NCI-H2029 (cell line): Measurements from ENCODE around the gene BRCA2.

Experiments used
- DNase-seq: peaks from one replicate; lab custom pipeline; 2025; lab: John Stamatoyannopoulos, UW

Gene BRCA2

DNA sequence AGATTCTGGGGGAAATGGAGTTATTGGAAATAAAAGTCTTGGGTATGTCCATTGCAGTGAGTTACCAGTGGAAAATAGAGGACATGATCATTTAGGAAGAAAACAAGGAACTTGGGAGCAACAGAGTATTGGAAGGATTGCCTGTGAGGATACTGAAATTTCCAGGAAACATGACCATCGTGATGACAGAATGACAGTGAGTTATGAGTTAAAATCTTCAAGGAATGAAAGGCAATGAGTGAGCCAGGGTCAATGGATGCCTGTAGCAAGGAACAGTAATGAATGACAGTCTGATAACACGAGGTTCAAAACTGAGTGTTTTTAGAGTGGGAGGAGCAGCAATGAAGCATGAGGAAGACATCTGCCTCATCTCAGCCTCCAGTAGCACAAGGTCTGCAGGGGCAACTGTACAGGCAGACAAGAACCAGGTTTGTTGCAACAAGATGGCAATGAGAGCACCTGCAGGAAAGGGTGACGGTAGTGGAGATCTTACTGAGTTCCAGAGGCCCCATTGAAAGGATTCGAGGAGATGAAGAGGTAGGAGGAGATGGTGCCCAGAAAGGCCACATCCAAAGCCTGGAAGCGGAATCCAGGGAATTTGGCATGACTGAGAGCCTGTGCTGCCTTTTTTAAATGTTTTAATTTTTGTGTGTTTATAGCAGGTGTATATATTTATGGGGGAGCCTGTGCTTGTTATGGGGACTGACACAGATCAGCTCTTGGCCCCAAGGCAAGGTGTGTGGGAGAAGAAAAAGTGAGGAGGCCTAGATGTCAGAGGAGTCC is 68.7 kb downstream of the BRCA2 start:
- no peak for DNase-seq

DNA sequence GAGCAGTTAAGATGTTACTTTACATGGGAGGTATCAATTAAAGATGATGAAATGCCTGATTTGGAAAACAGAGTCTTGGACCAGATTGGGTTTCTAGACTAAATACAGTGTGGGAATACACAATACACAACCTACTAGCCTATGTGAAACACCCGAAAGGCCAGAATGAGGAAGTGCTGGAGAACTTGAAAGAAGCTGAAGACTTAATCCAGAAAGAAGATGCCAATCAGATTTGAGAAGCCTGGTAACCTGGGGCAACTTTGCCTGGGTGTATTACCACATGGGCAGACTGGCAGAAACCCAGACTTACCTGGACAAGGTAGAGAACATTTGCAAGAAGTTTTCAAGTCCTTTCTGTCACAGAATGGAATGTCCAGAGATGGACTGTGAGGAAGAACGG is 69.4 kb downstream of the BRCA2 start:
- no peak for DNase-seq

DNA sequence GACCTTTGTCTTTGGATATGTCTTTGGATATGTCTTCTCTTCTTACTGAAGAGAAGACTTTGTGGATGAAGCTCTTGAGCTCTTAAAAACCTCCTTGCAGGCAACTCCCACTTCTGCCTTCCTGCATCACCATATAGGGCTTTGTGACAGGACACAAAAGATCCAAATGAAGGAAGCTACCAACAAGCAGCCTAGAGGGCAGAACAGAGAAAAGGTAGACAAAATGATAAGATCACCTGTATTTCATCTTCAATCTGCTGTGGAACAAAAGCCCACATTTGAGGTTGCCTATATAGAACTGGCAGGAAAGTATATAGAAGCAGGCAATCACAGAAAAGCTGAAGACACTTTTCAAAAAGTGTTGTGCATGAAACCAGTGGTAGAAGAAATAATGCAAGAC is 70.1 kb downstream of the BRCA2 start:
- DNase-seq: no peak

DNA sequence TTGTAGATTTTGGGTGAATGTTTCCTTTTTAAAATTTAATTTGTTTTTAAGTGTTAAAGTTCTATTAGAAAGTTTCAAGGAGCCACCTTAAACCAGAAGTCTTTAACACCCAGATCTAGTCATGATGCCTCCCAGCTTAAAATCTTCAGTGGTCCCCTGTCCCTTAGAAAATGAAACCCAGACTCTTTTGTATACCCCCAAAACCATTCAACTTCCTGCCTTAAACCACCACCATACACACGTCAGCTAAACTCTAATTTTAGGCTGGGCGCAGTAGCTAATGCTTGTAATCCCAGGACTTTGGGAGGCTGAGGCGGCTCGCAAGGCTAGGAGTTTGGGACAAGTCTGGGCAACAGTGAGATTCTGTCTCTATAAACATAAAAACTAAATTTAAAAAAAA is 74.7 kb downstream of the BRCA2 start:
- DNase-seq: no peak

DNA sequence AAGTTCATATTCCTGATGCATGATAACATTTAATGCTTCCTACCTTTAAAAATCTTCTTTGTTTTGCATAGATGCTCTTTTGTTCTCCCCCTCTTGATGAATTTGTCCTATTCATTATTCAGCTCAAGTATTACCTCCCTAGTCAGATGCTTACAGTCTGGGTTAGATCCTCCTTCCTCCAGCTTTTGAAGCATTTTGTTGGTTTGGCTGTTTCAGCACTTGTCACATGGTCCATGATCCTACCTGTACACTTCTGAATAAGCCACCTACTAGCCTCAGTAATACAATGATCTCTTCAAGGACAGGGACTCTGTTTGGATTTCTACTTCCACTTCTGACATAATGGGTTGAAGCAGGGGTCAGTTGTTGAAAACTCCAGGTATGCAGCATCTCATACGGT is 75.2 kb downstream of the BRCA2 start:
- DNase-seq: no peak

DNA sequence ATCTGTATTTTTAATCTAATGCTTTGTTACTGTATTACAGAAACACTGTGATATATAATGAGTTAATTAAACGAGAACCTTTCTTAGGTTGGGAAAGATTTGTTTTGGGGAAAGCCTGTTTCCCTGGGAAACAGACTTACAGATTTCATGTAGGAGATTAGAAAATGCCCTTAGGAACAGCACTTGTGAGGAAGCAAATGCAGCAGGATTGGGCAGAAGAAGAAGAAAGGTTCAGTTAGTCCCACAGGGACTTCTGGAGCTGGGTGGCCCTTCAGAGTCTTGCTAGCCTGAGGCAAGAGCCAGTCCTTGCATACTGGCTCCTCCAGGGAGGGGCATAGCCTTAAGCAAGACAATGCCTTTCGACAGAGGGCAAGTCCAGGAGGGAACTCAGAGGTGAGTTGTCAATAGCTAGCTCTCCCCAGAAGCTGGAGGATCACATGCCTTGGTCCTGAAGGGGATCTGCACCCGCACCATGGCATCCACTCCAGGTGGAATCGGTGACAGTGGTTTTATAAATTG is 75.9 kb downstream of the BRCA2 start:
- no peak for DNase-seq

DNA sequence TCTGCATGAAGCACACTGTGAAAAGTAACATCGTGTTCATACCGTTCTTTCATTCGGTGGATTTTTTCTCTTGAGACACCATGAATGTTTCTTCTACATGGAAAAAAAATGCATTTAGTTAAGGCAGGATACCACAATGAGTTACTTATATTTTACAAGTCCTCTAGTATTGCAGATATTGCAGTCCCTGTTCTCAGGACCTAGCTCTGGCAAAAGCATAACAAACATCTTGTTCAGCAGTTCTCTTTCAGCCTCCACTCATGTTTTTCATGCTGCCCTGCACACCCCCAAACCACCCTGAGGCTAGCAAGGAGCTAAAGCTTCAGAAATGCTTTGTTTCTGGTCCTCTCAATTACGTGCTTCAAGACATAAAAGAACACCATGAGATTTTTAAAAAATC is 87.8 kb downstream of the BRCA2 start:
- no peak for DNase-seq

DNA sequence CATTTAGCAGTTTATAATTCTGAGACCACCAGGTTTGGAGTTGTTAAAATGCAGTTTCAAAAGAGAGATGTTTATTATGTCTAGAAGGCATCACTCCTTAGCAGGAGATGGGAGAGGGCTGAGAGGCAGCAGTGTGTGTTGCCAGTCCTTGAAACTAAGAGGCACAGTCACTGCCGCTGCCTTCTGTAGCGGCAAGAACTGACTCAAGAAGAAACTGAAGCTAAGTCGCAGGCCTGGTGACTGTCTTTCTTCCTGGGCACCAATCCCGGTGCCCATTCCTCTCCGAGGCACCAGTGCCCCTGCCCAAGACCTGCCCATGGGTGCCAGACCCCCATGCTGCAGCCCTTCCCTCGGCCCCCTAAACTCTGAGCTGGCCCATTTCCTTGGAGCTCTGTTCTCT is 92.5 kb downstream of the BRCA2 start:
- no peak for DNase-seq

DNA sequence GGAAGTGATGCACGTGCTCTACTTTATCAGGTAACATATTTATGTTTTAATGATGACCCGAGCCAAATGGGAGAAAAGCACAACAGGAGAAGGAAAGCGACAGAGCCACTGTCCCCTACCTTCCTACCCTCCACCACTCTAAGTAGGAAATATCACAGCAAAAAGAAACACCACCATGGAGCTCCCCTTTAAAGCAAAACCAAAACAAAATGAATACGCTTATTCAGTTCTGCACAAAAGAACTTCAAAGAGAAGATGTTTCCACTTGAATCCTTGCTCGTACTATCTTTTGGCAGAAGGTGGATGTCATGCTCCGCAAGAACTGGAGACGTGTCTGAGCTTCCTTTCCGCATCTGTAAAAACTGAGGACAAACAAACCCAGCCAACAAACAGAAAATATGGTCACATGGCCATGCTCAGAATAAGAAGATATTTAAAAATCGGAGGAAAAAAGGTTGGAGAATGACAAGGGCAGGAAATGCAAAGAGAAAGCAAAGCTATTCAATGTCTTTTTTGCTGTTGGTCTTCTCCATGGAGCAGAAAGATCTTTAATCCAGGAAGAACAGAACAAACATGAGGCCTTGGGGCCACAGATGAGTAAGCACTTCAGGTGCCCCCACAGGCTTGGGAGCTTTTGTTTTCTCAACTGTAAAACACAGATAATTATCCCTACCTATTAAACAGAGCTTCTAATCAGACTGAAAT is 93.1 kb downstream of the BRCA2 start:
- no peak for DNase-seq

DNA sequence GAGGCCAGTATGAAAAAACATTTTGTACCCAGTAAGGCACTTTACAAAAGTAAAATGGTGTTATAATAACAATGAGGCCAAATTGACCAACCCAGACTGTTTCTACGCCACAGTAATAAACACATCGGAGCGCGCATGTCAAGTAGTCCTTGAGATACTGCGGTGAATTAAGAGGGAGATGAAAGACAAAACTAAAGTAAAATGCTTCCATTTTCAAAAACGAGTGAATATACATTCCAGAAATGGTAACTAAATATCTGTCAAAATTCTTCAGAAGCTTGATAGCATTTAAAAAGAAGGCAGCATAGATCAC is 93.6 kb downstream of the BRCA2 start:
- peak; percentile 37 for DNase-seq

DNA sequence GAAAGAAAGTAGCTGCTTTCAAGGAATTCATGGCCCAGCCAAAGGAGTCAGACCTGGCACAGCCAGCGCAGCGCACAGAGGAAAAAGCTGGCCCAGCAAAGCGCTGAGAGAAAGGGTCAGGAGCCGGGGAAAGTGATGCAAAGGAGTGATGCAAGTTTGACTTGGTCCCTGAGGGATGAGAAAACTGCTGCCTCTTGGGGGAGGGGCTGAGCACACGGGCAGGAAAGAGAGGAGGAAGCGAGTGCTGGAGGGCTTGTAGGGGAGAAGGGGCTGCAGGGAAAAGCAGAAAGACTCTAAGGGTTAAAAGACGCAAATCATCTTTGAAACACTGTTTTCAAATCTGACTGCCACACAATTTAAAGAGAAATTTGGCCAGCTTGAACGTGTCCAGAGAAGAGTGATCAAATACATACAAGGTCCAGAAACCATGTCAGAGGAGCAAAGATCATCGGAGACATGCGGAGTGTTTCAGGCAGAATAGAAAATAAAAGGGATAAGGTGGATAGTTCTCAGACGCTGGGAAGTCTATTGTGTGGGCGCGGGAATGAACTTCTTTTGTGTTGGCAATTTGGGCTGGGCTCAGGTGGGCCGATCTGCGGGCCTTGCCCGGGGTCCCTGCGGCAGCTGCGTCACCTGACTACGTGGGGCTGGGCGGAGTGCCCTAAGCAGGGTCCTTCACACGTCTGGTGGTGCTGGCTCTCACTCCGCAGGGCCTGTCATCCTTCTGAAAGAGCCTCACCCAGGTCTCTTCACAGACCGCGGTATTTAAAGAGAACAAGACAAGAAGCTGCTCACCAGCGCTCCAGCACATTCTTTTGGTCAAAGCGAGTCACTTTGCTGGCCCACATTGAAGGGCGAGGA is 94.5 kb downstream of the BRCA2 start:
- peak; percentile 11 for DNase-seq

DNA sequence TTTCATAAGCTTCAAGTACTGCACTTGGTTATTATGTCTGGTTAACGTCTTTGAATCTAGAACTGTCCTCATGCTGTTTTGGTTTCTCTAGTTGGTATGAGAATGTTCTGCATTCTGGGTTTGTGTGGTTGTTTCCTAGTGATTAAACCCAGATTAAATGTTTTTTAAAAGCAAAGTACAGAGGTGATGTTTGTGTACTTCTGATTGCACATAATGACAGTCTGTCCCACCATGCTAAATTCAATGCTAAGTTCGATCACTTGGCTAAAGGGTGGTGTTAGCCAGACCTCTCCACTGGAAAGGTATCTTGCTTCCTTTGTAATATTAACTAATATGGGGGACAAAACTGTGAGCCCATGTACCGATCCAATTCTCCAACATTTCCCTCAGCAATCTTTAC is 98.0 kb downstream of the BRCA2 start:
- DNase-seq: no peak

DNA sequence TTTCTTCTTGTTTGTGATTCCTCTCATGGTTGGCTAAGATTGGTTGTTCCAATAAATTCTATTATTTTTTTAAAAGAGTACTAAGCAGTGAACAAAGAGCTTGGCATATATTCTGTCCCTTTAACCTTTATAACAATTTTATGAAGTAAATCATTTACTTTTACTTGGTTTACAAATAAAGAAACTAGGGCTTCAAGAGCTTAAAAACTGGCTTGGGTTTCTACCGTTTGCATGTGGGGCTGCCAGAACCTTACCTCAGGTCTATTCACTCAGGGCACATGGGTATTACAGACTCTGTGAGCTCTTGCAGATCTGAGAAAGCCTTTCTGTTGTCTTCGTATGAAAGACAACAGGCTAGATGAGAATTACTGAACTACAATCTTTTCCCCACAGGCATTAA is 99.3 kb downstream of the BRCA2 start:
- no peak for DNase-seq

DNA sequence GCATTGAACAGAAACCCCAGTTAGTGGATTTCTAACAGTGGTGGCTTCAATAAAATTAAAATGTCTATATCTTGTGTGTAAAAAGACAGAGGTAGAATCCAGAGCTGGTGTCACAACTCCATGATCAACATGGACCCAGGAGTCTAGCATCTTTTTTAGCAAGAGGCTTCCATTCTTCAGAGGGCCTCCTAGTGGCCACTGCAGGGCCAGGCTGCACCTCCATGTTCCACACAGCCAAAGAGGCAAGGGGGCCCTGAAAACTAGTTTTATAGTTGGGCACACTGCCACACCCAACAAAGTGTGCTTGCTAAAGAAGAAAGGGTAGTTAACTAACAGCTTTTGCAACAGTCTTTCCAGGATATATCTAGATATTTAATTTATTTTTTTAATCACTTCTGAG is 99.7 kb downstream of the BRCA2 start:
- no peak for DNase-seq

DNA sequence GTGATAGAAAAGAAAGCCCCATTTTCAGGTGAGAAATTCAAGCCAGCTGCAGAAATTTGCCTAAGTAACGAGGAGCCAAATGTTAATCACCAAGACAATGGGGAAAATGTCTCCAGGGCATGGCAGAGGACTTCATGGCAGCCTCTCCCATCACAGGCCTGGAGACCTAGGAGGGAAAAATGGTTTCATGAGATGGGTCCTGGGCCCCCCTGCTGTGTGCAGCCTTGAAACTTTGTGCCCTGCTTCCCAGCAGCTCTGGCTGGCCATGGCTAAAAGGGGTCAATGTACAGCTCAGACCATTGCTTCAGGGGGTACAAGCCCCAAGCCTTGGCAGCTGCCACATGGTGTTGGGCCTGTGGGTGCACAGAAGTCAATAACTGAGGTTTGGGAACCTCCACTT is 102.7 kb downstream of the BRCA2 start:
- no peak for DNase-seq

DNA sequence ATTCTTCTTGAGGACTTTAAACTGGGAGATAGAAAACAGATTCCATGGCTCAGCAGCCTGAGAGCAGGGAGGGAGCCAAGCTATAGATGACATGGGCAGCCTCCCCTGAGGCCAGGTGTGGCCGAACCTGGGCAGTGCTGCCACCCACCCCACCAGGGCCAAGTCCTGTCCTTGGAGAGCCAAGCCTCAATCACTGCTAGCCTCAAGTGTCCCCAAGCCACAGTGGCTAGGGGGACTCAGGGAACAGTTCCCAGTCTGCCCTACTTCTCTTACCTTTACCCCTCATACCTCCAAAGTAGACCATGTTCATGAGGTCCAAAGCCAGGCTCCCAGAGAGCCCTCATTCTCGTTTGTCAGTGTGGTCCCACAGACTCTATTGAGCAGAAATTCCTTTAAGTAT is 104.6 kb downstream of the BRCA2 start:
- no peak for DNase-seq

DNA sequence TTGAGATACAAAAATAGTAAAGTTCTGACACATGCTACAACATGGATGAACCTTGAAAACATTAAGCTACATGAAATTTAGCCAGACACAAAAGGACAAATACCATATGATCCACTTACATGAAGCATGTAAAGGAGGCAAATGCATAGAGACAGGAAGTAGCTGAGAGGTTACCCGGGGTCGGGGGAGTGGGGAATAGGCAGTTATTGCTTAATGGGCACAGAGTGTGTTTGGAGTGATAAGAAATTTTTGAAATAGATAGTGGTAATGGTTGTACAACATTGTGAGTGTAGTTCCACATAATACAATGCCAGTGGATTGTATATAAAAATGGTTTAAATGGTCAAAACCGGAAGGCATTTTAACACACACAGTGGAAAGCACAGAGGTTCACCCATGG is 108.3 kb downstream of the BRCA2 start:
- DNase-seq: no peak

DNA sequence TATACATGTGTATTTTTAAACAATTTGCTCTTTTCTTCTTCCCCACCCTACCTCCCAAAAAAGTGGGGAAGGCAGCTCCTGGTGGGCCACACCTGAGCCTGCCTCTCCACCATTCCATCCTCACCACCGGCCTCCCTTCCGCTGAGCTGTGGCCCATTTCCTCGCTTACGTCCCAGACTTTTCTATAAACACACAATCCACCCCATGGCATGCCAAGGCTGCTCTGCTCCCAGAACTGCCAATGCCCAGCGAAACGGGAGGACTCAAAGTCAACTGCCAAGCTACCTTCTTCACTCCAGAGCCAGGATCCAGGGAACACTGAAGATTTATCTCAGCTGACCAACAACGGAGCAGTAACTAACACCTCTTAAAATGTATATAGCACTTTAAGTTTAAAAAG is 109.8 kb downstream of the BRCA2 start:
- DNase-seq: no peak

DNA sequence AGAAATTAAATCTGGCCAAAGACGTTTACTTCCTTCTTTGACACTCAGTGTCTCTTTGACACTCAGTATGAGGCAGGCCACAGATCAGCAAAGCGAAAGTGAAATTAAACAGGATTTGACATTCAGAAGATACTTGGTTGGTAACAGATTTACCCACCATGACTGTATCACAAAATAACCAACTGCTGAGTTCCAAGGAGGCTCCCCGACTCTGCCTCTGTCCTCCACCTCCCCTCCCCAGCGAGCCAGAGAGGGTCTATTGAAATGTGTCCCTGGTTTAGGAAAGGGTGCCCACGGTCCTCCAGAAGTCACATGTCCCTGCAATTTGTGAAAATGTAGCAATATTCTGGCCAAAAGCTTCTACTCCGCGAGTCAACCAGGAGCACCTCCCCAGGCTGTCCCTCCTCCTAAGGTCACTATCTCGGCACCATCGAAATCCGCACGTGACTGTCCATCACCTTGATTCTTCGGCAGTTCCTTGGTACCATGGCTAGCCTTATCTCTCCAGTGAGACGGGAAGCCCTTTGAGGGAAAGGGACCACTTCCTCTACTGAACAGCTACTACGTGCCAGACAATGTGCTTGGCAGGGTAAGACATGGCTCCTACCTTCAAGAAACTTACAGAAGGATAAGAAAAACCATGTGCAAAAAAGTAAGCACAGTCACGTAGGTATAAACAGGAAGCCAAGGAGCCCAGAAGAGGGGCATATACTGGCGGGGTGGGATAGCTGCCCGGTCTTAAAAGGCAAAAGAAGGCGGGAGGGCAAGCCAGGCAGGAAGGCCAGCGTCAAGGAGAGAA is 111.1 kb downstream of the BRCA2 start:
- no peak for DNase-seq

DNA sequence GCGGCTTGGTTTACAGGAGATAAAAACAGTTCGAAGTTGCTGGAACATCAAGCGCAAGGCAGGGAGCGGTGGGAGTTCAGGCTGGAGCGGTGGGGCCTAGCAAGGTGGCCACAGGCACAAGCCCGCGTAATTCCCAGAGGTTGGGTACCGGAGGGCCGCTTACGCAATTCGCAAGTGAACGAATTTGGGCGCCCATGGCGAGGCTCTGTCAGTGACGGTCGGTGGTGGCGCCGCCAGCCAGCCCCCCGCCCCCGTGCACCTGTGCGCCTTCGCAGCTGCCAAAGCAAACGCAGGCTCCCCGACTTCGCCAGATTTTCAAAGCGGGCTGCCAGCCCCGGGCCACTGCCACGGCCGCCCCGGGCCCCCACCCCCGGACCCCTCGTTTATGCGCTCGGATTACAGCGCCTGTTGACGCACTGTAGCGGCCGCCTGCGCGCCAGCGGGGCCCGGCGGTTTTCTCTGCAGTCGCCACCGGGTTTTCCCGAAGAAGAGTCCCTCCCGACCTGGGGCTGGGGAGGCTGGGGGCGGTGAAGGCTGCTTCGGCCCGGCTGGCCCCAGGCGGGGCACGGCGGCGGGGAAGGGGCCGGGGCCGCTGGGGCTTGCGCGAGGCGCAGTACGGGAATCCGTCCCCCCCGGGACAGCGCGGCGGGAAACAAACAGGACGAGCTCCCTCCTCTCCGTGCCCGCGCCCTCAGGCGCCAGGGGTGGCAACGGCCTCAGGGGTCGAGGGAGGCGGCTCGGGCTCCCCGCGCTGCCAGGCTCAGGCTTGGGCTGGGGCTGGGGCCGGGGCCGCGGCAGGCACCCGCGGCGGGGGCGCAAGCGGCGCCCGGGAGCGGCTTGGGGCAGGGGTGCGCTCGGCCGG is 111.9 kb downstream of the BRCA2 start:
- DNase-seq: peak; percentile 20
